Endothelial cell of hepatic sinusoid (primary cell): Measurements from ENCODE around the gene GPR137.
"Not testable (repeated sequence)": the region's sequence is repeated elsewhere in the genome, so short reads cannot be mapped to it uniquely, and the experiment has no call there.

Experiments
- in situ Hi-C: cut with HindIII; loops from 2 replicates; pipeline ENCODE4 v1.10.0; 2017; ENCODE audit warnings: low sequenced_read_pairs

GPR137 gene

DNA sequence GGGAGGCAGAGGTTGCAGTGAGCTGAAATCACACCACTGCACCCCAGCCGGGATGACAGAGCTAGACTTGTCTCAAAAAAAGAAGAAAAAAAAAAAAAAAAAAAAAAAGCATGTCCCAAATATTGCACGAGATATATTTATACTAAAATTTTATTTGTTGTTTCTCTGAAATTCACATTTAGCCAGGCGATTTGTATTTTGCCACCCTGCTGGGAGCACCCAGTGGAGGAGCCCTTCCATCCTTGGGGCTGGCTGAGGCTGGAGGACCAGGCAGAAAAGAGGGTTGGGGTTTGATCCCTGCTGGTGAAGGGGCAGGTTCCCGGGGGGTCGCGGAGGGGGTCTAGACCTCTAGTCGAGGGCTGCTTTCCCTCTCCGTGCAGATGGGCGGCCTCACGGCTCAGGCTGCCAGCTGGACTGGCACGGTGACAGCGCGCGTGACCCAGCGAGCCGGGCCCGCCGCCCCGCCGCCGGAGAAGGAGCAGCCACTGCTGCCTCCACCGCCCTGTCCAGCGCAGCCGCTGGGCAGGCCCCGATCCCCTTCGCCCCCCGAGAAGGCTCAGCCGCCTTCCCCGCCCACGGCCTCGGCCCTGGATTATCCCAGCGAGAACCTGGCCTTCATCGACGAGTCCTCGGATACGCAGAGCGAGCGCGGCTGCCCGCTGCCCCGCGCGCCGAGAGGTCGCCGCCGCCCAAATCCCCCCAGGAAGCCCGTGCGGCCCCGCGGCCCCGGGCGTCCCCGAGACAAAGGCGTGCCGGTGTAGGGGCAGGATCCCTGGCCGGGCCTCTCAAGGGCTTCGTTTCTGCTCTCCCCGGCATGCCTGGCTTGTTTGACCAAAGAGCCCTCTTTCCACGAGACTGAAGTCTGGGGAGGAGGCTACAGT lies 13.6 kb downstream of the GPR137 start:
- in situ Hi-C loops: no loop called here

DNA sequence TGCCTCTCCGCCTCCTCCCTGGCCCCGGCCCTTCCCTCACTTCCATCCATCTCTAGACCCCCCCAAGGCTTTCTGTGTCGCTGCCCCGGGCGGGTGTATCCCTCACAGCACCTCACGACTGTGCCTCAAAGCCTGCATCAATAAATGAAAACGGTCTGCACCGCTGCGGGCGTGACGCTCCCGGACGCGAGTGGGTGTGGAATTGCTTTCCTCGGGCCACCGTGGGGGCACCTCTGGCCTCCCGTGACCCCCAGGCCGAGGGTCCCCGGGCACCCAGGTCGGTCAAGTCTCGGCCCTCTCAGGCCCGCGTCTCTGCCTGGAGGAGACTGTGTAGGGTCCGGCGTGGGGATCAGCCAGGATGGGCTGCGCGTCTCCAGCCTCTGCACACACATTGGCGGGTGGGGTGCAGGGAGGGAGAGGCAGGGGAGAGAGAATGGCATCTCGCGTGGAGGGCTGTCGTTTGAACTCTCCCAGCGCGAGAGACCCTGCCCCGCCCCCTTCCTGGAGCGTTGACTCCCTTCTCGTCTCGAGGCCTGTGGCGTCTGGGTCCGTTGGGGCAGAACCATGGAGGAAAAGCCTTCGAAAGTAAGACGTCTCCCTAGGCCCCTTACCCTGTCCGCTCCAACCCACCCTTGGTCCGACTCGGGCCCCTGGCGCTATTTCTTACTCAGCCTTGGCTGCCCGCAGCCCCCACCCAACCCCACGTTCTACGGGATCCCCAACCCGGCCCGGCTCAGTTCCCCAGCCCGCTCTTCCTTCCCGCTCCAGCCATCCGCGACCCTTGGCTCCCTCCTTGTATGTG lies 14.4 kb downstream of the GPR137 start, which contains the start of gene CATSPERZ:
Gene CATSPERZ, plus strand, starts transcription at position 512 of the 802 bp plus-strand sequence. Its CDS starts 53 bp downstream, at position 565.
- in situ Hi-C loops: no loop called here

DNA sequence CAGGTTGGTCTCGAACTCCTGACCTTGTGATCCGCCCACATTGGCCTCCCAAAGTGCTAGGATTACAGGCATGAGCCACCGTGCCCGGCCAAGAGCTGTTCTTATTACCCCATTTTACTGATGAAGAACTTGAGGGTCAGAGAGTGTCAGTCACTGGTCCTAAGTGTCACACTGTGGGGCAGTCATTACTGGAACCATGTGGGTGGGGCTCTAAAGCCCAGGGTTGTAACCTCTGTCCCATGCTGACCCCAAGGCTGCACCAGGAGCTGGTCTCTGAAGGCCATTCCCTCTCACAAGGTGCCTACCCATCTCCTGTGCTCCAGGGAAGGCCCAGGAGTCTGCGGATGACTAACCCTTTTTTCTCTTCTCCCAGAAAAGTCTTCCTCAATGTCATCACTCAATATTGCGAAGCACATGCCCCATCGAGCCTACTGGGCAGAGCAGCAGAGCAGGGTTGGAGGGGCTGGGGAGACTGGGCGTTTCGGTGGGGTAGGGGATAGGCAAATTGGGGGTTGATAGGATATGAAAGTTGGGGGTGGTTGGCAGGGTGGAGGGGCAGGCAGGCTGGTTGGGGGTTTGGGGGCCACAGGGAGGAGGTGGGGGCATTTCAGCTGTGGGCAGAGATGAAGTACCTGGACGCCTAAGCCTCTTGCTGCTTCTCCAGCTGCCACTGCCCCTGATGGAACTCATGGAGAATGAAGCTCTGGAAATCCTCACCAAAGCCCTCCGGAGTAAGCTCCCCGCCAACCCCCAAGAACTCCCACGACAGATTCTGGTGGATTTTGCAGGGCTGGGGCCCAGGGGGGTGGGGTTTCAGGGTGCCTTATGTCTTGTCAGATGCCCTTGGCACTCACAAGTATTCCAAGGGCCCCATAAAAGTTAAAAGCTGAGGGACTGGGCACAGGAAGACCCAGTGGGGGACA lies 17.7 kb downstream of the GPR137 start:
- in situ Hi-C loops: no loop called here

DNA sequence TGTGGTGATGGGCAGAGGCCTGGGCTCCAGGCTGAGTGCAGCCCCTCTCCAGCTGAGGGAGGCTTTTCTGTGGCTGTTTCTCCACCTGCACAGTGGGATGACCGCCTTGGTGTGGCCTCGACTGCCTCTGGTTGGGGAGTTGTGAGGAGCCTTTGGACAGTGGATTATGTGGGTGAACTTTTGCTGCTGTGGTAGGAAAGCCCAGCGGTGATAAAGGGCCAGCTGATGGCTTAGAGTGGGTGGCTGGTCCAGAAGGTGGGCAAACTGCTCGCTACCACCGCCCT lies 18.3 kb downstream of the GPR137 start:
- in situ Hi-C loops: no loop called here

DNA sequence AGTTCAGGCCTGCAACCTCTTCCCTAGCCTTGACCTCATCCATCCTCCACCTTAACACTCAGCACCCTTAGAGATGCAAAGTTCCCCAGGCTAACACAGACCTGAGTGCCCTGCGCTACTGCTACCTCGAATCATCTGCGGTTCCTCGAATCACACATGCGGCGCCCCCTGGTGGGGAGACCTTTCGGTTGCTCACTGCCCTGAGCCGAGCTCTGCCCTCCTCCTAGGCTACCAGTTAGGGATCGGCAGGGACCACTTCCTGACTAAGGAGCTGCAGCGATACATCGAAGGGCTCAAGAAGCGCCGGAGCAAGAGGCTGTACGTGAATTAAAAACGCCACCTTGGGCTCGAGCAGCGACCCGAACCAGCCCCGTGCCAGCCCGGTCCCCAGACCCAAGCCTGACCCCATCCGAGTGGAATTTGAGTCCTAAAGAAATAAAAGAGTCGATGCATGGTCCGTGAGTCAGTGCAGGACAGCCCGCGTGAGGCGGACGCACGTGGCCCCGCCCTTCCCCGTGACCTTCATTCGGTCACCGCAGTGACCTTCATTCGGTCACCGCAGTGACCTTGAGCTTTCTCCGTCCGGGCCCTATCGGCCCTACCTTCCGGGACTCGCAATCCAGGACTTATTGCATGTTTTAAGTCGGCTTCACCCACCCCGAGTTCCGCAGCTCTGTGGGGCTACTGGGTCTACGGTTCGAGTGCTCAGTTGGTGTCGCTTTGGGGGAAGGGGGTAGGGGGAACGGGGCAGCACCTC lies 18.8 kb downstream of the GPR137 start:
- in situ Hi-C loops: loop anchor here (5.0 kb wide), 2 partner anchors 52 to 87 kb away; partner anchors contain the start of gene PLCB3

DNA sequence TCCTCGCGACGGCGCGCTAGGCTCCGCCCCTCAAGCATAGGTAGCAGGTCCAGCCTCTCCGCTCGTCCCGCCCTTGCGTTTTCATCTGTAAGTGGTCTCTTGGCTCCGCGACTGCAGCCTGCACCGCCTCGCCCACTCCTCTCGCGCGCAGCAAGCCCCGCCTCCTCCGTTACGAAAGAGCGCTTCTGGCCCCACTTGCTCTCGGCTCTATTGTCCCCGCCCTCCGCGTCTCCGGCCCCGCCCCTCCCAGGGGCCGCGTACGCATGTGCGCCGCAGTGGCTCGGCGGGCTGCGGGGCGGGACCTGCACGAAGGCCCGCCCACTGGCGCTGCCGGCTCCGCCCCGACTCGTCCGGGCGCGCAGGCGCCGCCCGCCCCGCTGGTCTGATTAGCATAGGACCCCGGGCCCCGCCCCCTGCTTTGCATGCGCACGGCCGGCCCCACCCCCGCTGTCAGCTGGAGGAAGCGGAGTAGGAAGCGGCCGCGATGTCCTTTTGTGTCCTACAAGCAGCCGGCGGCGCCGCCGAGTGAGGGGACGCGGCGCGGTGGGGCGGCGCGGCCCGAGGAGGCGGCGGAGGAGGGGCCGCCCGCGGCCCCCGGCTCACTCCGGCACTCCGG lies 19.5 kb downstream of the GPR137 start, which contains the start of gene ESRRA:
Gene ESRRA, plus strand, starts transcription at position 450 of the 616 bp plus-strand sequence. CDS start 1,656 bp downstream, outside the sequence.
- in situ Hi-C loops: loop anchor here (5.0 kb wide), 2 partner anchors 53 to 88 kb away; partner anchors contain the start of gene PLCB3

DNA sequence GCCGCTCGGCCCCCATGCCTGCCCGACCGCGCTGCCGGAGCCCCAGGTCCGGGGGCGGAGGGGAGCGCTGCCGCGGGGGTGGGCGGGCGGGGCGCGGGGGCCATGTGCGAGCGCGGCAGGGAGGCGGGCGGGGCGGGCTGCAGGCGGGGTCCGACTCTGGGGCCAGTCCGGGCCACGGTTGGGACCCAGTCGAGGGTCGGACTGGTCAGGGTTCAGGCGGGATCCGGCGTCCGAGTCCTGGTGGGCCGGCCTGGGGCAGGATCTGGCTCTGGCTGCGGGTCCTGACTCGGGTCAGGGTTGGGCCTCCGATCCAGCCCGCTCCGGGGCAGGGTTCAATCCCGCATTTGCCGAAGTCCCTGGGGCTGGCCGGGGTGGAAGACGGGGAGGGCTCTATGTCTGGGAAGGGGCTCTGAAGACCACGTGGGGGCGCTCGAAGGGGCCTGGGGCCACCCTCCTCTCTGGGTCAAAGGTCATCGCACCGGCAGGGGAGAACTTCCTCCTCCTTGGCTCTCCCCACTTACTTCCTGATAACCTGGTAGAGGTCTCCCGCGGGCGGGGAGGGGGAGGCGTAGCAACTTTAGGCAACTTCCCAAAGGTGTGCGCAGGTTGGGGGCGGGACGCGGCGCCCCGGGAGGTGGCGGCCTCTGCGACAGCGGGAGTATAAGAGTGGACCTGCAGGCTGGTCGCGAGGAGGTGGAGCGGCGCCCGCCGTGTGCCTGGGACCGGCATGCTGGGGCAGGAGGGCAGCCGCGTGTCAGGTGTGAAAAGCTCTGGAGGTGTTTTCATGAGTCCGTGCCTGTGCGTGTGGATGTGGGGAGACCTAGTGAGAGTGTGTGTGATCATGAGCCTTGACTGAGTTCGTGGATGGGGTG lies 20.3 kb downstream of the GPR137 start:
- in situ Hi-C loops: loop anchor here (5.0 kb wide), 2 partner anchors 54 to 89 kb away; partner anchors contain the start of gene PLCB3

DNA sequence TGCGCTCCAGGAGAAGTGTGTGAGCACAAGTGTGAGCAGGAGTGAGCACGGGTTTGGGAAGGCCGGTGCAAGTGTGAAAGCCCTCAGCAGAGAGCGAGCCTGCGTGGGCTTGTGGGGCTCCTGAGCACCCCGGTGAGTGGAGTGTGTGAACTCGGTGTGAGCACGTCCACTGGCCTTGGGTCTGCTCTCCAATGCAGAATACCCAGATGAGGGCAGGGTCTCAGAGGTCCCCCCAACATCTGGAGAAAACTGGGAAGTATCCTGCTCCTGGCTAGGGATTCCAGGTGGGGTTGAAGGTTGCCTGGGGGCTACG lies 20.9 kb downstream of the GPR137 start:
- in situ Hi-C loops: loop anchor here (5.0 kb wide), 2 partner anchors 54 to 89 kb away; partner anchors contain the start of gene PLCB3

DNA sequence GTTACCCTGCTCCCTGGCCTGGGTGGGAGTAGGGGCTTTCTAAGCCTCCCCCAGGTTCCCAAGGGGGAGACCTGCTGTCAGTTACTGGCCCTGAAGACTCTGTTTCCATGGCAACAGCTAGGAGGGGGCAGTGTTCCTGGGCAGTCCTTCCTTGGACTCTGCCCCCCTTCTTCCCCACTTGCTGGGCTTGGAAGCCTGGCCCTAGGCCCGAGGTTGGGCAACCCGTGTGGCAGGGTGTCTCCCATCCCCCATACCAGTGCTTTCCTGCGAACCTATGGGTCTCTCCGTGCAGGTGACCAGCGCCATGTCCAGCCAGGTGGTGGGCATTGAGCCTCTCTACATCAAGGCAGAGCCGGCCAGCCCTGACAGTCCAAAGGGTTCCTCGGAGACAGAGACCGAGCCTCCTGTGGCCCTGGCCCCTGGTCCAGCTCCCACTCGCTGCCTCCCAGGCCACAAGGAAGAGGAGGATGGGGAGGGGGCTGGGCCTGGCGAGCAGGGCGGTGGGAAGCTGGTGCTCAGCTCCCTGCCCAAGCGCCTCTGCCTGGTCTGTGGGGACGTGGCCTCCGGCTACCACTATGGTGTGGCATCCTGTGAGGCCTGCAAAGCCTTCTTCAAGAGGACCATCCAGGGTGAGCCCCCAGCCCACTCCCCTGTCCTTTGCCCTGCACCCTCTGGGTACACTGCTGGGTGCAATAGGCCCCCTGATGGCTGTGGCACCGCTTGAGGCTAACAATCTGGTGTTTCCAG lies 21.4 kb downstream of the GPR137 start:
- in situ Hi-C loops: loop anchor here (5.0 kb wide), 2 partner anchors 55 to 90 kb away; partner anchors contain the start of gene PLCB3

DNA sequence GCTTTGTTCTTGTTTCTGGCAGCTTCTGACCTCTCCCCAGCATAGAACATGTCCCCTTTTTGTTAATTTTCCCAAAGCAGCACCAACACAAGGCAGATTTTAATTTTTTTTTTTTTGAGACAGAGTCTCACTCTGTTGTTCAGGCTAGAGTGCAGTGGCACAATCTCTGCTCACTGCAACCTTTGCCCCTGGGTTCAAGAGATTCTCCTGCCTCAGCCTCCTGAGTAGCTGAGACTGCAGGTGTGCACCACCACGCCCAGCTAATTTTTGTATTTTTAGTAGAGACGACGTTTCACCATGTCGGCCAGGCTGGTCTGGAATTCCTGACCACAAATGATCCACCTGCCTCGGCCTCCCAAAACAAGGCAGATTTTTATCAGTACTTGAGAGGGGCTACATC lies 22.1 kb downstream of the GPR137 start:
- in situ Hi-C loops: loop anchor here (5.0 kb wide), 2 partner anchors 55 to 90 kb away; partner anchors contain the start of gene PLCB3

DNA sequence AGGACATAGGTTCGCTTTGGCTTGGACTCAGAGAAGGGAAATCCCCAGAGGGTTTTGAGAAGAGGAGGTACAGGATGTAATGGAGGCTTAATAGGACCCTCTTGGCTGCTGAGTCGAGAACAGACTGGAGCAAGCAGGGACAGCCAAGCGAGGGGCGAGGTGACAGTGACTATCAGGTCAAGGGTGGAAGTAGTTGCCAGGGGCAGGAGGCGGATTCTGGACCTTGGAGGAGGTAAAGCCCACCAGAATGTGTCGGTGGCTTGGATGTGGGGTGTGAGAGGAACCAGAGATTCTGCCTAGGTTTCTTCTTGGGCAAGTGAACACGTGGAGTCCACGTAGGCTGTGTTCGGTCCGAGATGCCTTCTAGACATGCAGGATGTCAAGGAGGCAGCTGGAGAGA lies 27.3 kb downstream of the GPR137 start:
- in situ Hi-C loops: no loop called here

DNA sequence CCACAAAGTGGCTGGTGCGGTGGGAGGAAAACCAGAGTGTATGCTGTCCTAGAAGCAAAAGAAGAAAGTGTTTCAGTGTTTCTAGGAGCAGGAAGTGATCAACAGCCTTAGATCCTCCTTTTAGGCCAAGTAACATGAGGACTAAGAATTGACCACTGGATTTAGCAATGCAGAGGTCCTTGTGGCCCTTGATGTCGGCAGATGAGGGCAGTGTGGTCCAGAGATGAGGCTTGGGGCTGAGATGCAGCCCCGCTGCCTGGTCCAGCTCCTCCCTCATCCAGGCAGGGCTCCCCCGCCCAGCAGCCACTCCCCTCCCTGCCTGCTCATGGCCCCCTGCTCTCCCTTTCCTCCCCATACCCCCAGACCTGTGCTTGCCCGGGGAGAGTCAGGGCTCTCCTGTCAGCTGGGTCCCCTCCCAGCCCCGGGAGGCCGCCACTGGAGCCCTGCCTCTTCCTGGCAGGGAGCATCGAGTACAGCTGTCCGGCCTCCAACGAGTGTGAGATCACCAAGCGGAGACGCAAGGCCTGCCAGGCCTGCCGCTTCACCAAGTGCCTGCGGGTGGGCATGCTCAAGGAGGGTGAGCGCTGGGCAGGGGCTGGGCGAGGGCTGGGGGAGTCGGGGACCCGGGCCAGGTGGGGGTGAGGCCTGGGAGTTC lies 28.0 kb downstream of the GPR137 start:
- in situ Hi-C loops: no loop called here

DNA sequence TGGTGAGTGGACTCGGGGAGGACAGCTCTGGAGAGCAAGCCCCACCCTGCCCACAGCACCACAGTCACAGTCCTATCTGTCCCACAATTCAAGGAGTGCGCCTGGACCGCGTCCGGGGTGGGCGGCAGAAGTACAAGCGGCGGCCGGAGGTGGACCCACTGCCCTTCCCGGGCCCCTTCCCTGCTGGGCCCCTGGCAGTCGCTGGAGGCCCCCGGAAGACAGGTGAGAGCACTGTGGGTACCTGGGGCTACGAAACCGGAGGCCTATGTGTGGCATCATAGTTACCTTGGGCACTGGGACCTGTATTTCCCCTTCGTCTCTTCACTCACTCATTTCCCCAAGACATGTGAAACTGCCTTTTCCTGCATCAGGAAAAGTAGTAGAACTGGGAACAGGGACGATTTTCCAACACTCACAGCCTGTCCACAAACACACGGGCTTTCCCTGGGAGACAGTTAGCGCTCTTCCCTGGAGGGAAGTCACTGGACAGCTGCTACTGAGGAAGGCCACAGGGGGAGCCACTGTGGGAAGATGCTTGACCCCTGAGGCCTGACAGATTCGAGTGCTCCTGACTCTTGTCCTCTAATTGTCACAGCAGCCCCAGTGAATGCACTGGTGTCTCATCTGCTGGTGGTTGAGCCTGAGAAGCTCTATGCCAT lies 28.6 kb downstream of the GPR137 start:
- in situ Hi-C loops: no loop called here

DNA sequence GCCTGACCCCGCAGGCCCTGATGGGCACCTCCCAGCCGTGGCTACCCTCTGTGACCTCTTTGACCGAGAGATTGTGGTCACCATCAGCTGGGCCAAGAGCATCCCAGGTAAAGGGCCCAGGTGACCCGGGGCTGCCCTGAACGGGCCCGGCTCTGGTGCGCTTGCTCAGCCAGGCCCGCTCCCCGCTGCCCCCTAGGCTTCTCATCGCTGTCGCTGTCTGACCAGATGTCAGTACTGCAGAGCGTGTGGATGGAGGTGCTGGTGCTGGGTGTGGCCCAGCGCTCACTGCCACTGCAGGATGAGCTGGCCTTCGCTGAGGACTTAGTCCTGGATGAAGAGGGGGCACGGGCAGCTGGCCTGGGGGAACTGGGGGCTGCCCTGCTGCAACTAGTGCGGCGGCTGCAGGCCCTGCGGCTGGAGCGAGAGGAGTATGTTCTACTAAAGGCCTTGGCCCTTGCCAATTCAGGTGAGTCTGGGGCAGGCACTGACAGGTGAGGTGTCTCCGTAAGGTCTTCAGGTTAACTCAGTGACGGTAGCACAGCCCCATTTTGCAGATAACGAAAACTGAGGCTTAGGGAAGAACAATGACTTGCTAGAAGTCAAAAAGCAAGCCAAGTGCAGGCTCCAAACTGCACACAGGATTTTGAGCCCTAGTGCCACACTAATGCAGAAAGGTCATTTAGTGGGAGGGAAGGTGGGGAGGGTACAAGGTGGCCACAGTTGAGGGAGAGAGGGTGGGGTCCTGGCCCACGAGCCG lies 29.3 kb downstream of the GPR137 start:
- in situ Hi-C loops: no loop called here

DNA sequence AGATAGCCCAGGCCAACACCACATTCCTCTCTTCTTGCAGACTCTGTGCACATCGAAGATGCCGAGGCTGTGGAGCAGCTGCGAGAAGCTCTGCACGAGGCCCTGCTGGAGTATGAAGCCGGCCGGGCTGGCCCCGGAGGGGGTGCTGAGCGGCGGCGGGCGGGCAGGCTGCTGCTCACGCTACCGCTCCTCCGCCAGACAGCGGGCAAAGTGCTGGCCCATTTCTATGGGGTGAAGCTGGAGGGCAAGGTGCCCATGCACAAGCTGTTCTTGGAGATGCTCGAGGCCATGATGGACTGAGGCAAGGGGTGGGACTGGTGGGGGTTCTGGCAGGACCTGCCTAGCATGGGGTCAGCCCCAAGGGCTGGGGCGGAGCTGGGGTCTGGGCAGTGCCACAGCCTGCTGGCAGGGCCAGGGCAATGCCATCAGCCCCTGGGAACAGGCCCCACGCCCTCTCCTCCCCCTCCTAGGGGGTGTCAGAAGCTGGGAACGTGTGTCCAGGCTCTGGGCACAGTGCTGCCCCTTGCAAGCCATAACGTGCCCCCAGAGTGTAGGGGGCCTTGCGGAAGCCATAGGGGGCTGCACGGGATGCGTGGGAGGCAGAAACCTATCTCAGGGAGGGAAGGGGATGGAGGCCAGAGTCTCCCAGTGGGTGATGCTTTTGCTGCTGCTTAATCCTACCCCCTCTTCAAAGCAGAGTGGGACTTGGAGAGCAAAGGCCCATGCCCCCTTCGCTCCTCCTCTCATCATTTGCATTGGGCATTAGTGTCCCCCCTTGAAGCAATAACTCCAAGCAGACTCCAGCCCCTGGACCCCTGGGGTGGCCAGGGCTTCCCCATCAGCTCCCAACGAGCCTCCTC lies 30.2 kb downstream of the GPR137 start:
- in situ Hi-C loops: not testable (repeated sequence)
